Loucy (cell line): ENCODE data around the gene UTP14C.

Experiments
- H2AFZ ChIP-seq: fragments of 200-600 bp; sonication (generic); 2 replicates; pipeline ENCODE4 v1.6.0; 2016; ENCODE audit warnings: antibody characterized with exemption, mild to moderate bottlenecking, low read length, moderate library complexity
- H3F3A ChIP-seq: fragments of 200-600 bp; 2 replicates; pipeline ENCODE4 v1.6.0; 2016; ENCODE audit warnings: antibody characterized with exemption, low read depth, mild to moderate bottlenecking
- H3K27me3 ChIP-seq: fragments of 200-600 bp; sonication (generic); 2 replicates; pipeline ENCODE4 v1.6.1; 2014; ENCODE audit warnings: low read length, mild to moderate bottlenecking; ENCODE audit not compliant: insufficient read depth, poor library complexity, severe bottlenecking
- H3K36me3 ChIP-seq: fragments of 200-600 bp; sonication (generic); 2 replicates; pipeline ENCODE4 v1.6.1; 2016; ENCODE audit warnings: low read length; ENCODE audit not compliant: insufficient read depth
- H3K4me1 ChIP-seq: fragments of 200-600 bp; sonication (generic); 2 replicates; pipeline ENCODE4 v1.5.1; 2014; ENCODE audit warnings: low read length, mild to moderate bottlenecking; ENCODE audit not compliant: insufficient read depth, poor library complexity, severe bottlenecking
- H3K4me2 ChIP-seq: fragments of 200-600 bp; sonication (generic); 2 replicates; pipeline ENCODE4 v1.6.0; 2014; ENCODE audit warnings: antibody characterized with exemption, low read length, low read depth, mild to moderate bottlenecking; ENCODE audit not compliant: poor library complexity, severe bottlenecking
- H3K4me3 ChIP-seq: fragments of 200-600 bp; sonication (generic); 2 replicates; pipeline ENCODE4 v1.5.1; 2014; ENCODE audit warnings: low read length, mild to moderate bottlenecking, mixed read lengths; ENCODE audit not compliant: poor library complexity, severe bottlenecking
- H3K79me2 ChIP-seq: fragments of 200-600 bp; sonication (generic); 2 replicates; pipeline ENCODE4 v1.6.1; 2014; ENCODE audit warnings: low read length; ENCODE audit not compliant: insufficient read depth
- H3K9ac ChIP-seq: fragments of 200-600 bp; sonication (generic); 2 replicates; pipeline ENCODE4 v1.6.0; 2014; ENCODE audit warnings: mild to moderate bottlenecking, low read depth, low read length, moderate library complexity; ENCODE audit not compliant: poor library complexity, severe bottlenecking
- H3K9me2 ChIP-seq: fragments of 200-600 bp; sonication (generic); replicated peaks from 2 replicates; pipeline ENCODE4 v1.6.1; 2016; ENCODE audit warnings: low read depth, low read length, mixed read lengths
- H3K9me3 ChIP-seq: fragments of 200-600 bp; sonication (generic); 2 replicates; pipeline ENCODE4 v1.6.1; 2014; ENCODE audit warnings: mild to moderate bottlenecking, antibody characterized with exemption, low read length, low read depth; ENCODE audit not compliant: insufficient read depth
- H4K20me1 ChIP-seq: fragments of 200-600 bp; sonication (generic); 2 replicates; pipeline ENCODE4 v1.6.0; 2014; ENCODE audit warnings: antibody characterized with exemption, low read length, mild to moderate bottlenecking; ENCODE audit not compliant: insufficient read depth, poor library complexity, severe bottlenecking
- CTCF ChIP-seq: fragments of 200-600 bp; sonication (generic); conservative IDR thresholded peaks from 2 replicates; pipeline ENCODE4 v1.5.1; 2014; ENCODE audit warnings: mild to moderate bottlenecking, antibody characterized with exemption, low read length
- EZH2phosphoT487 ChIP-seq: fragments of 200-600 bp; IDR thresholded peaks from 2 replicates; pipeline ENCODE4 v1.6.1; 2018; ENCODE audit warnings: antibody characterized with exemption, mild to moderate bottlenecking, moderate library complexity, borderline replicate concordance

Gene UTP14C

GRCh38 chr13:52002361-52002760, 22.1 kb upstream of the UTP14C start:
- H2AFZ ChIP-seq: no peak overlapping the region
- H3K9ac ChIP-seq: no peak overlapping the region
- H3K9me2 ChIP-seq: no peaks in the 10 kb centered on the region
- H4K20me1 ChIP-seq: no peaks in the 10 kb centered on the region
- no peaks in the 10 kb centered on the region for H3K36me3 ChIP-seq
- H3K4me1 ChIP-seq: no peaks in the 10 kb centered on the region
- TF ChIP-seq CTCF (no peak), EZH2phosphoT487 (no peak)
- H3K27me3 ChIP-seq: no peaks in the 10 kb centered on the region
- H3K9me3 ChIP-seq: no peaks in the 10 kb centered on the region
- no peak overlapping the region for H3K4me2 ChIP-seq
- H3K4me3 ChIP-seq: no peak overlapping the region
- no peaks in the 10 kb centered on the region for H3F3A ChIP-seq
- no peaks in the 10 kb centered on the region for H3K79me2 ChIP-seq

GRCh38 chr13:52003541-52003940, 20.9 kb upstream of the UTP14C start:
- TF ChIP-seq CTCF (no peak), EZH2phosphoT487 (no peak)
- no peak overlapping the region for H2AFZ ChIP-seq
- no peaks in the 10 kb centered on the region for H3K9me3 ChIP-seq
- H3K27me3 ChIP-seq: no peaks in the 10 kb centered on the region
- no peak overlapping the region for H3K4me2 ChIP-seq
- H3K4me3 ChIP-seq: no peak overlapping the region
- H3K79me2 ChIP-seq: no peaks in the 10 kb centered on the region
- H3K9ac ChIP-seq: no peak overlapping the region
- no peaks in the 10 kb centered on the region for H3K9me2 ChIP-seq
- no peaks in the 10 kb centered on the region for H3F3A ChIP-seq
- no peaks in the 10 kb centered on the region for H3K36me3 ChIP-seq
- no peaks in the 10 kb centered on the region for H4K20me1 ChIP-seq
- H3K4me1 ChIP-seq: no peaks in the 10 kb centered on the region

GRCh38 chr13:52004511-52005170, 19.9 kb upstream of the UTP14C start:
- H2AFZ ChIP-seq: no peak overlapping the region
- H3K4me1 ChIP-seq: no peaks in the 10 kb centered on the region
- no peaks in the 10 kb centered on the region for H3F3A ChIP-seq
- no peak overlapping the region for H3K4me3 ChIP-seq
- no peaks in the 10 kb centered on the region for H3K79me2 ChIP-seq
- no peaks in the 10 kb centered on the region for H4K20me1 ChIP-seq
- no peaks in the 10 kb centered on the region for H3K9me2 ChIP-seq
- H3K27me3 ChIP-seq: no peaks in the 10 kb centered on the region
- H3K9ac ChIP-seq: no peak overlapping the region
- no peak for TF ChIP-seq EZH2phosphoT487
- TF ChIP-seq CTCF: peak; percentile 45
- no peaks in the 10 kb centered on the region for H3K9me3 ChIP-seq
- H3K36me3 ChIP-seq: no peaks in the 10 kb centered on the region
- no peak overlapping the region for H3K4me2 ChIP-seq
